GM18951 (cell line): ENCODE data around the gene SIL1.

ENCODE experiments used
- POLR2A ChIP-seq: IDR thresholded peaks from 4 replicates; pipeline ENCODE4 v1.6.1; 2011; ENCODE audit warnings: mild to moderate bottlenecking; ENCODE audit not compliant: insufficient read length, insufficient read depth; ENCODE audit errors: extremely low read depth
- in situ Hi-C: fragments of 300-500 bp; cut with MboI; formaldehyde crosslinking; loops from one replicate; pipeline ENCODE4 v1.12.0; 2022; ENCODE audit warnings: low sequenced_read_pairs, mixed read lengths, inconsistent platforms; ENCODE audit not compliant: unreplicated experiment

Gene SIL1

DNA sequence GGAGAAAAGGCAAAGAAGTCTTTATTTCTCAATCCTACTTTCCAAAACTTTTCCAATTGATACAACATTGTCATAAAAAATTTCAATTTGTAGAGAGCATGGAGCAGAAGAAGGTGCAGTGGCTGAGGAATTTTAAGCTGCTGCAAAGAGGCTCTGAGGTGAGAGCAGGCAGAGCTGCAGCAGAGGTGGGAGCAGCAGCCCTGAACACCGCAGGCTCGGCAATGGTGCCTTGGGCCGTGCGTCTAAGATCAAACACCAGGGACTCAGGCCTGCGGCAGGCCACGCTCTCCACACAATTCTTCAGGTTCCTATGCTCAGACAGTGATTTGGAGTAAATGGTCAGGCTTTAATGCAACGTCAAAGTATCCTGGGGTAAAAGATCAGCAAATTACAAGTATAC is 46.3 kb downstream of the SIL1 start:
- TF ChIP-seq POLR2A, result no peak
- in situ Hi-C loops, result no loop called here

DNA sequence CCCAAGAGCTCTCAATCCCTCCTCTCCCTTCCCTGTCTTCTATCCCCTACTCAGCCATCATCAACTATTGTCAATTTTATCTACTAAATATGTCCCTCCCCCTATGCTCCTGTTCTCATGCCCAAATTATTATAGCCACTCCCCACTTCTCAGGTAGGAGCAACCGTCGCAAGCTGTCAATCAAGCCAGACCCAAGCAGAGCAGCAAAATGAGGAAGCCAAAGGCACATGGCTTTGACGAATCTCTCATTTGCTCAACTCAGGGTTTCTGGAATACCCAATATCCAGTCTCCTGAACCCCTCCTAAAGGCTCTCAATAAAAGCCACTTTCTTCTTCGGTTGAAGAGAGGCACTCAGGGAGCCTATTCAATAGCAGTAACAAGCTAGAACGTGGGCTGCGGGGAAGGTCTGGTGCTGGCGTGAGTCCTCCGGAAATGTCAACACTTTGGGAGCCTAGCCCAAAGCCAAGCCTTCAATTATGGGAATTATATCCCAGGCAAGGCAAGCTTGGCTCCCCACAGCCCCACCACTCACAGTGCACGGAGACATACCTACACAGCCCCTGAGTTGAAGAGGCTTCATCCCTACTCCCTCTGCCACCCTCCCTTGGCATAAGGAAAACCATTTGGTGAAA is 47.7 kb downstream of the SIL1 start:
- in situ Hi-C loops, result no loop called here
- TF ChIP-seq POLR2A, result no peak

DNA sequence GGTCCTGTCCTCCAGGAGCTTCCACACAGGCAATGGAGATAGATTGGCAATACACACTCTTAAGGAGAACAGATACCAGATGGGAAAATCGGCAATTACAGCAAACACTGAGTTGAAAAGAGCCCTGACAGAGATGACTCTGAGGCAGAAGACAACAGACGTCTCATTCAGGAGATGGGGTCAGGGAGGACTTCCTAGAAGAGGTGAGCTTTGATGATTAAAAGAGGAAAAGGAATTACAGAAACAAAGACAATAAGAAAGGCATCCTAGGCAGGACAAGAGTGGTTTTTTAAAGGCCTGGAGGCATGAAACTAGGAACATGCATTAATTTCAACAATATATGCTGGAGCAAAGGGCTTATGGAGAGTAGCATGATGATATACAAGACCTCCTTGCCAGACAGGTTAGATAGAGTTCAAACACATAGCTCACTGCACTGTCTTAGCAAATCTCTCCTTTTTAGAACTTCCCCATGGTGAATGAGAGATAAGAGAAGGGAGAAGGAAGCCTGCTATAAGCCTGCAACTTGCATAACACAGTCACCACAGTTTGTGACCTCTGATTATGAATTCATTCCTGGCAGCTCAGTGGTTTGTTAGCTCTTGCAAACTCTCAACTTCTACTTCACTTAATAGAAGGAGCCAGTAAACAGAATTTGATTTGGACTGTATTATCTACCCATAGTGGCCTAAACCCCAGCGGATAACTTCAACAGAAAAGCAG is 48.5 kb downstream of the SIL1 start:
- TF ChIP-seq POLR2A, result no peak
- in situ Hi-C loops, result no loop called here

DNA sequence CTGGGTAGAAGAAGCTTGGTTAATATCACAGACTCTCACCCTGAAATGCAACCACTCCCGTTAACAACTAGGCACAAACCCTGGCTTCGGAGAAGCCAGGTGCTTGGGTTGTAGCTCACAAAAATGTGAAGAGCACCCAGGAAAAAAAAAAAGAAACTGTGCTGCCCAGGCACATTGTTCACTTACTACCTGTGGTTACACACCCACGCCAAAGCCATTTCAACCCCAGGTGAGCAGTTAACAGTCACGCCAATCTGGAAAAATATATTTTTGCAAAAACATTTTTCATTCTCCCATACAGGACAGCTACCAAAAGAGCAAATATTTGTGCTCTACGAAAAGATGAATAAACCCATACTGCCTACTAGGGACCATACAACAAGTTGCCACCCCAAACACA is 49.2 kb downstream of the SIL1 start:
- in situ Hi-C loops, result no loop called here
- TF ChIP-seq POLR2A, result no peak

DNA sequence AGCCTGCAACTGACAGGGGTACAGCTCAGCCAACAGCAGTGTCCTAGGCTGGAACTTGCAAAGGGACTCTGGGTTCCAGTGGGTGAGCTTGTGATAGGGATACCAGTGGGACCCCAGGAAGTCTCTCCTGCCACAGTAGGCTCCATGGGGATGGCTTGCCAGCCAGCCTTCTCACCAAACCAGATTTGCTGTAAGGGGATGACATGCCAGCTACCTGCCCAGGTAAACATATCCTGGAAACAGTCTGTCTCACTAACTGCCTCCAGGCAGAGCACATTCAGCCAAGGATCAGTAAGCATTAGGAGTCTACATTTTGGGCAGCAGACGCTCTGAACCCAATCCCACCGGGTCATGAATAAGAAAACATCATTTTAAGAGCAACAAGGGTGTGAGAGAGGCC is 49.9 kb downstream of the SIL1 start:
- in situ Hi-C loops, result no loop called here
- TF ChIP-seq POLR2A, result no peak

DNA sequence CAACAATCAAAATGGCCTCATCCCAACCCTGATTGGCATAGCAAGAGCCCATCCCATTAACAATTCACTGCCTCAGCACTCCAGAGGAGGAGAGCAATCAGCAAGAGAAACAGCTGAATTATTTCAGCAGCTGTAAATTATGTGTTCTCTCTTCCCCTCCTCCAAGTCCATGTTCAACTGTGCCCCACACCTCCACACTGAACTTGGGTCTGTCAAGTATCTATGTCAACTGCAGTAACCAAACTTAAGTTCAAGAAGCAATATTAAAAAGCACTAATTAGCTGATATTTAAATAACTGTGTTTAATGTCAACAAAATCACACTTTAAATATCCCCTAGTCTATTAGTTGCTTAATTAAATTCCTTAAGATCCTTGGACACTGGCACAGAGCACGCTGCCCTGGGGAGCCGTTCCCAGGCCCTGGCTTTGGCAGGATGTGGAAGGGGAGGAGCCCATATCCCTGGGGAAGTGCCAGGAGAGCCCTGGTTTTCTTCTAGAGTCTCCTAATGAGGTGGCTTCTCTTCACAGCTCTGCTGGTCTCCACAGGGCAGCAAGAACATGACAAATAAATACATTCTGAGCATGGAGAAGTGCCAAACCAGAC is 50.6 kb downstream of the SIL1 start:
- in situ Hi-C loops, result no loop called here
- no peak for TF ChIP-seq POLR2A

DNA sequence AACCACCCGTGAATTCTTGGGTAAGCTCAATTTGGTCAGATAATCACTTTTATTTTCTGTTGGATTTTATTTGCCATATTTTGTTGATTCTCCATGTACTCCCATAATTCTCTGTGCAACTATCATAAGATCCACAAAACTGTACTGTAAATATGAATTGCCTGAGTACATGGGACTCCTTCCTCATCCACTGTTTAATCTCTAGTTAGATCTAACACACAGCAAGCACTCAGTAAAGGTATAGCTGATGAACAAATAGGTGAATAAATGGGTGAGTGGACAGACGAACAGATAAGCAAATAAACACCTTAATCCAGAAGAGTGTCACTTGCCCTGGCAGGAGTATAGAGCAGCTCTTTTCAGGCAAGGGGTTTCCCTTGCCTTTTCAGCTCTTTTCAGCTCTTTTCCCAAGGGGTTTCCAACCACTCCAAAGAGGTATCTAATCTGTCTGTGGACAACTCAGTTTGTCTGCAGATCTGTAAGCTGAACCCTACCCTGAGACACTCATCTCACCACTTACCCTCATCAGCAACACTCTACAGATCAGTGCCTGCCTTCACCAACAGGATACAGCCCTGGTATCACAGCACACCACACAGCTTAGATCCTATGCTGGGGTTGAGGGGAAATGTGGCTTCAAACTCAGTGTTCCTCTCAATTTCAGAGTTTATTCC is 51.2 kb downstream of the SIL1 start:
- in situ Hi-C loops, result no loop called here
- no peak for TF ChIP-seq POLR2A

DNA sequence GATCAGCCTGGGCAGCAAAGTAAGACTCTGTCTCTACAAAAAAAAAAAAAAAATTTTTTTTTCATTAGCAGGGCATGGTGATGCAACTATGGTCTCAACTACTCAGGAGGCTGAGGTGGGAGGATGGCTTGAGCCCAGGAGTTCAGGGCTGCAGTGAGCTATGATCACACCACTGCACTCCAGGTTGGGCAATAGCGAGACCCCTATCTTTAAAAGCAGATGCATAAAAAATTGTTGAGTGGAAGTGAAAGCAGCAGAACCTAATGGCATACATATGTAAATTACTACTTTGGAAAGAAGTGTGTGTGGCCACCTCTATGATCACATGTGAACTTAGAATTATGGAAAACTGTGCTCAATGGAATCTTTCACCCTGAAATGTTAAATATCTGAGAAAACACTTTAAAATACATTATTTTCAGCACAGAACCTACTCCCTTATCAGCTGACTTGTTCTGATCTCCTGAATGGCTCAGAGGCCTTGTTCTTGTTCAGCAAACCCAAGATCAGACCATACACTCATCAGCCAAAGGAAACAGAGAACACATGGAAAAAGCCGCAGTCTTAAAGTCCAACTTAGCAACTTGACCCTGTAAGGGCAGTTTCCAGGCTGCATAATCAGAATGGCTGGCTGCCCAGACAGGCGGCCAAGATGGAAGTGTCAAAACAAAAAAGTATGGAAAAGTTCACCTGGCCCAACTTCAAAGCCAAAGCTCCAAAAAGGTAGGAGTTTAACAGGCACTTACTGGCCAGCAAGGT is 56.5 kb downstream of the SIL1 start:
- in situ Hi-C loops, result no loop called here
- TF ChIP-seq POLR2A, result no peak

DNA sequence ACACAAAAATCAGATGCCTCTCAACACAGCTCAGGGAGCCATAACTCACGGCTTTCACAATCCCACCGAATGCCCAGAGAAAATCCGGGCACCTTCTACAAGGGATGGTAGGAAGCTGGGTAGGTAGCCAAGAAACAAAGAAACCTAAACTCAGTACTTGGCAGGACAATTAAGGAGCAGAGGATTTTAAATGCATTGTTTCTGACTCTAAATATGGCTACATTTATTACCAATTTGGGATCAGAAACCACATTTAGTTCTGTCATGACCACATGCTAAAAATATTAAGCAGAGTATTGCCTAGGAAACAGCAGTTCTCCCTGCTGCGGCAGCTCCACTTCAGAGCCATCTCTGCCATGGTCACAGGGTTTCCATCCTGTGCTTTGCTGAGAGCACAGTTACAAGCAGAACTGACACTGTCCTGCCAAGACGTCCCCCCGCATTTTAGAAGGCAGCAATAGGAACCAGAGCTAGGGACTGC is 57.5 kb downstream of the SIL1 start:
- no peak for TF ChIP-seq POLR2A
- in situ Hi-C loops, result no loop called here

DNA sequence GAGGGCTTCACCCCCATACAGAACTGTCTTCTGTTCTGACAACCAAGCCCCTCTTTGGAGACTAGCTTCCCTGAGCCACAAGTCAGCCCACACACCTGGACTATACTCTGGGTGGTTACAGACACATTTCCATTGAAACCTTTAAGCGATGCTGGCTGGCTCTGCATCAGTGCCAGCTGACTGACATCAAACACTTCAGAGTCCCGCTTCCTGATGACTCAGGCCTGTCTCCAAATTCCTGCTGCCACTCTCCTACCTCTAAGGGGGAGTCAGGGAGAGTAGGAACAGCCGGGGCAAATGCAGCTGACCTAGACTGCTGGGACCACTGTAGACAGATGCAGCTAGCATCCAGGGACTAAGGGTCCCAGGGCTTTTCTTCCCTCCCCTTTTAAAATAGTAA is 59.4 kb downstream of the SIL1 start:
- in situ Hi-C loops, result no loop called here
- no peak for TF ChIP-seq POLR2A

DNA sequence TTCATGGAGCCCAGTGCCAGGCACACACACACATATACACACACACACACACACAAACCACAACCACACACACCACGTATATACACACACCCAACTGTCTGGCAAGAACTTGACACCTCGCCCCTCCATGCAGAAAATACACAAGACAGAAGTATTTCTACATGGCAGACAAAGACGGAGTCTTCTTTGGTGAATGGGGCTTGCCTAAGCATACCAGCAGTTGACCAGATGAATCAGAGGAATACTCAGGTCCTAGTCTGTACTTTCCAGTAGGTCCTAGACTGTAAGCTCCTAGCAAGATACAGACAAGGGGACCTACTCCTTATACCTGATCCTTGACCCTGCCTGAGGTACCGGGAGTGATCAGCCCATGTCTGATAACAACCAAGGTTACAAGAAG is 60.1 kb downstream of the SIL1 start:
- TF ChIP-seq POLR2A, result no peak
- in situ Hi-C loops, result no loop called here

DNA sequence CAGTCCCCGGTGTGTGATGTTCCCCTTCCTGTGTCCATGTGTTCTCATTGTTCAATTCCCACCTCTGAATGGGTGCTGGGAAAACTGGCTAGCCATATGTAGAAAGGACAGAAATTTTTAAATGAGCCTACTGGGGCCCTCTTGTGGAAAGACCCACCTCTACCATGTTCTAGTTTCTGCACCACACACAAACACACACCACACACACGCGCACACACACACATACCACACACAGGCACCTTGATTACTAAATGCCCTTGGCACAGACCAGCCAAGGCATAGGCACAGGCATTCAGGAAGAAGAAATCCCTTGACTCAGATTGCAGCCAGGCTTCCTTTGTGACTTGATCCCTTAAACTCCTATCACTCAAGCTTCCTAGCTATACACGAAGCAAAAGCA is 60.5 kb downstream of the SIL1 start:
- in situ Hi-C loops, result no loop called here
- TF ChIP-seq POLR2A, result no peak

DNA sequence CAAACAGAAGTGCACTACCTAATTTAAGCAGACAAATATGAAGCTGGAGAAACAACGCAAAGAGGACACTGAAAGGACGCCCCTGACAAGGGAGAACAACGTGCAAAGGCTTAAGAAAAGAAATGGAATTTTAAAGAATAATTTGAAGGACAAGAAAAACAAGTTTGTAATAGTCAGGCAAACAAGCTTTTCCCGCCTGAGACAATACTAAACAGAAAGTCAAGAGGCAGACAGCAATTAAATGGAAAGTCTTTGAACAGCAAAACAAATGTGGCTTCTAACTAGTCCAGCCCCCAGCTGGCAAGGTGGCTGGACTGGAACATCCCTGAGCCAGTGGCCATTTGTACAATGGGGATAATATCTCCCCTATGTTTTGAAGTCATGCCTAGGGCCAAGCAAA is 63.3 kb downstream of the SIL1 start:
- in situ Hi-C loops, result no loop called here

More for the DNA sequence above, 63.3 kb downstream of the SIL1 start:
- TF ChIP-seq POLR2A, result no peak
